ENCODE results near the gene CDRT15L2.

GRCh38 chr17:20613905-20614304 lies 34.4 kb downstream of the CDRT15L2 start:
- TF ChIP-seq, protein P1, sequence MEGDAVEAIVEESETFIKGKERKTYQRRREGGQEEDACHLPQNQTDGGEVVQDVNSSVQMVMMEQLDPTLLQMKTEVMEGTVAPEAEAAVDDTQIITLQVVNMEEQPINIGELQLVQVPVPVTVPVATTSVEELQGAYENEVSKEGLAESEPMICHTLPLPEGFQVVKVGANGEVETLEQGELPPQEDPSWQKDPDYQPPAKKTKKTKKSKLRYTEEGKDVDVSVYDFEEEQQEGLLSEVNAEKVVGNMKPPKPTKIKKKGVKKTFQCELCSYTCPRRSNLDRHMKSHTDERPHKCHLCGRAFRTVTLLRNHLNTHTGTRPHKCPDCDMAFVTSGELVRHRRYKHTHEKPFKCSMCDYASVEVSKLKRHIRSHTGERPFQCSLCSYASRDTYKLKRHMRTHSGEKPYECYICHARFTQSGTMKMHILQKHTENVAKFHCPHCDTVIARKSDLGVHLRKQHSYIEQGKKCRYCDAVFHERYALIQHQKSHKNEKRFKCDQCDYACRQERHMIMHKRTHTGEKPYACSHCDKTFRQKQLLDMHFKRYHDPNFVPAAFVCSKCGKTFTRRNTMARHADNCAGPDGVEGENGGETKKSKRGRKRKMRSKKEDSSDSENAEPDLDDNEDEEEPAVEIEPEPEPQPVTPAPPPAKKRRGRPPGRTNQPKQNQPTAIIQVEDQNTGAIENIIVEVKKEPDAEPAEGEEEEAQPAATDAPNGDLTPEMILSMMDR (IDR thresholded peaks at IDR 0.05; ENCODE audit: low read depth, low read length) = no peak
- TF ChIP-seq POLR2A (IDR thresholded peaks at IDR 0.05; ENCODE audit: extremely low read depth, insufficient read length) (no peak), MYC (IDR thresholded peaks at IDR 0.05; ENCODE audit: low read depth, low read length) (no peak)
- TF ChIP-seq, protein P2, sequence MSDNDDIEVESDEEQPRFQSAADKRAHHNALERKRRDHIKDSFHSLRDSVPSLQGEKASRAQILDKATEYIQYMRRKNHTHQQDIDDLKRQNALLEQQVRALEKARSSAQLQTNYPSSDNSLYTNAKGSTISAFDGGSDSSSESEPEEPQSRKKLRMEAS (IDR thresholded peaks at IDR 0.05; ENCODE audit: low read depth, low read length) = no peak

Data from NB4 (cell line).